D341Med (cell line): ENCODE results near the gene TARS3.
A peak's percentile ranks its signal among the peaks of the same experiment; 100 is the strongest.
"Not testable (repeated sequence)": the region's sequence is repeated elsewhere in the genome, so short reads cannot be mapped to it uniquely, and the experiment has no call there.

Experiments used
- DNase-seq: peaks from one replicate; pipeline ENCODE4 v3.0.0; 2012; ENCODE audit warnings: low spot score

The TARS3 gene

DNA sequence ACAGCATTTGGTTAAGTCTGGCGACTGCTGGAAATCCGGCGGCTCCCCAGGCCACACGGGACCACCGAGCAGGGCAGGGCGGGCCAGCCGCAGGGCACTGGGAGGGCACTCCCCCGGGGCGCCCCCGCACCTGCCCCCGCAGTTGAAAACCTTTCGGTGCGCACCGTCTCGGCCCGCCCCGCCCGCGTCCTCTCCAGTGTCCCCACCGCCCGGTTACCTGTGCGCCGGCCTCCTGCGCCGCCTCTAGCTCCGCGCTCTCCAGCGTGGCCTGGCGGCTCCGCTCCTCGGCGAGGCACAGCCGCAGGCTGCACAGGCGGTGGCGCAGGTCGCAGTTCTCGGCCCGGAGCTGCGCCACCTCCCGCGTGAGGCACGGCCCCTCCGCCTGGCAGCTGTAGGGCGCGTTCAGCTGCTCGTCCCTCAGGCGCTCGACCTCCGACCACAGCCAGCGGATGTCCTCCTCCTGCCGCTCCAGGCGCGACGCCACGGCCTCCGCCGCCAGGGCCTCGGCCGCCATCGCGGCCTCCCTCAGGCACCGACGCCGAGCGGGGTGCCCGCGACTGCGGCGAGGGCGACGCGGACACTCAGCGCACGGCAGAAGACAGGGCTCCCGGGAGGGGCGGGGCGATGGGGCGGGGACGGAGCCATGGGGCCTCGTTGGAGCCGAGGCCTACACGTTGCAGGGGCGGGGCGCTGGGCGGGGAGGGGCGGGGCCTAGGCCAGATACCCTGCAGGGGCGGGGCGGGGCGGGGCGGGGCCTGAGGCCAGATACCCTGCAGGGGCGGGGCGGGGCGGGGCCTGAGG, at the start of gene TARS3:
Gene TARS3 (minus strand): TSS at position 600 of the 801 bp plus-strand sequence. CDS start 86 bp downstream, at position 514.
- peak; percentile 98 for DNase-seq

DNA sequence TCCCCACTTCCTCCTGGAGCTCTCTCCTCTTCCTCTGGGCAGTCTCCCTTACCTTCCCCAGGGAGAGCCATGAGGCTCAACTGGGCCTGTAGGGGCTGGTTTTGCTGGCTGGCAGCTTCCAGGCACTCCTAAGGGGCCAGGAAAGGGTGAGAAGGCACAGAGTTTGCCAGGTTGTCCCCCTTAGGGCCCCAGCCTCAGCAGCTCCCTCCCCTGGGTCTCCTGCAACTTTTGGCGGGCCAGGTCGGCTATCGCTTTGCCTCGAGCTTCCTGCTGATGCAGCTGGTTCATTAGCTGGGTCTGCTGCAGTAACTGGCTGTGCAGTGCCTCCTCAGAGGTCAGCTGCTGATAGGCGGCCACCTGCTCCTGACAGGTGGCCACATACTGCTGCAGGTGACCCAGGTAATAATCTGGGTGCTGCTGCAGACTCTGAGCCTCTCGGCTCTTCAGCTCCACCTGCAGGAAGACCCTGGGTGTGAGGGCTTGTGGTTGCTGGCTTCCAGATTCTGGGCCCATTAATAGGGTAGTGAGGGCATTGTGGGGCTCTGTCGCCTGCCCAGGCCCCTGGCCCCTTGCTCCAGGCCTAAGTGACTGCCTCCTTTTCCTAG, 49.3 kb upstream of the TARS3 start:
- no peak for DNase-seq

DNA sequence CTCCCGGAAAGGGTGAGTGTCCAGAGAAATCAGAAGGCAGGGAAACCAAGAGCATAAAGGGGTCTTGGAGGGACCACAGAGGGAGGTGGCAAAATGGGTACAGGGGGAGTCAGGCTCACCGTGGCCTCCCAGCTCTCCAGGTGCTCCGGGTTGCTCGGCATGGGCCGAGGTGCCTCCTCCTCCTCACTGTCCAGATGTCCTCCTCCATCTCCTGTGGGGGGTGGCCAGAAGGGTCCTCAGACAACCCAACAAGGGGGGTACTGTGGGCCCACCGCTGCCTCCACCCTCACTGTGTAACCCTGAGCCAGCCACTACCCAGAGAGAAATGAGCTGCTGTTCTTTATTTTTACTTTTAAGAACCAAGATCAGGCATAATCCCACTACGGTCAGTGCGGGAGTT, 48.6 kb upstream of the TARS3 start:
- DNase-seq: no peak

DNA sequence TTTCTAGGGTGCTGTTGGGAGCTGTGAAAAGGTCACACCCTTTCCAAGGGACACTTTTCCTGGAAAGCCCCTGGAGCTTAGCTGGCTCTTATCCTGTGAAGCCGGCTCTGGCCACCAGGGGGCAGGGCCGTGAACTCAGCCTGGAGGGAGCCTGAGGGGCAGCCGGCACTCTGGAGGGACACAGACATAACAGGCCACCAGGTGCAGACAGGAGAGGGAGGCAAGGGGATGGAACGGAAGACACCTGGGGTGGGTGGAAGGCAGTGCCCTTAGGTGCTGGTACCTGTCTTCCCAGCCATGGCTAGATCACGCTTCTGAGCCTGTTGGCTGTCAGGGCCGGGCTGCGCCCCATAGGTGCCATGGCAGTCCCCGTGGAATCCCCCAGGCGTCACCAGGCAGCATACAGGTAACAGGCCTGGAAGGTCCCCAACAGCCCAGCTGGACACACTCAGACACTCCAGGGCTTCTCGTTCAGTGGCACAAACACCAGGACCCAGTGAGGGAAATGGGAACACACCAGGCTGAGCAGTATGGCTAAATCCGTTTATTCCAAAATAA, 42.9 kb upstream of the TARS3 start:
- not testable (repeated sequence) for DNase-seq

DNA sequence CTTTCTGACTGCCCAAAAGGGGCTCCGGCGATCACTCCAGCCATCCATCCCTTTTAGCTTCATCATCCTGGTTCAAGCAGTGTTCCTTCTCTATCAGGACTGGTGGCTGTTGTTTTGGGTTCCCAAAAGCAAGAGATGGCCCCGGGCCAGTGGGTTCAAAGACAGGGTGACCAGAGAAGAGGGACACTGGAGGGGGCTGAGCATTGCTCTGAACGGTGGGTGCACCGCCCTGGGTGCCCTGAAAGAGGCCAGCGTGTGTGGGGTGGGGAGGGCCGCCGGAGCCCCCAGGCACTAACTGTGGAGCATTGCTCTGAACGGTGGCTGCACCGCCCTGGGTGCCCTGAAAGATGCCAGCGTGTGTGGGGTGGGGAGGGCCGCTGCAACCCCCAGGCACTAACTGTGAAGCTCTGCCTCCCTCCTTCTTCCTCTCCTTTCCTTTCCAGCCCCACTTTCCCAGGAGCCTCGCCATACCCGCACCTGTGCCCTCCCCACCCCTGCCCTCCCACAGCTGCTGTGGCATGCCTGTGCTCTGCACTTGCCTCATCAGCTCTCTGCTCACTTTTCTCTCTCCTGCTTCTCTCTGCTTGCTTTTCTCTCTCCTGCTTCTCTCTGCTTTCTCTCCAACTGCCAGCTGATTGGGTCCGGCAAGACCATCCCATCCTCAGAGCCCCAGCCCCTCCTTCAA, 41.6 kb upstream of the TARS3 start:
- no peak for DNase-seq

DNA sequence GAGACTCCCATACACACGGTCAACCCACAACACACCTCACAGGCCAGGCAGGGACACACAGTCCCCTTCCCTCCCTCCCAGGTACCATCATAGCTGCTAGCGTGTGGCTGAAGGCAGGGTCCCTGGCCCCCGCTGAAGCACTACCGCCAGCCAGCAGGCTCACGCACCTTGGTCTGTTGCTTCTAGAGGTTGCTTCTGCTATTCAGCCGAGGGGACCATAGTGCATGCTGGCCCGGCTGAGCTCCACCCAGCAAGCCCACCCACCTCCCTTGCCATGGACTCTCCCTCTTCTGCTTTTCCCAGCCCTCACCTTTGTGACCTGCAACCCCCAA, 41.0 kb upstream of the TARS3 start:
- not testable (repeated sequence) for DNase-seq

DNA sequence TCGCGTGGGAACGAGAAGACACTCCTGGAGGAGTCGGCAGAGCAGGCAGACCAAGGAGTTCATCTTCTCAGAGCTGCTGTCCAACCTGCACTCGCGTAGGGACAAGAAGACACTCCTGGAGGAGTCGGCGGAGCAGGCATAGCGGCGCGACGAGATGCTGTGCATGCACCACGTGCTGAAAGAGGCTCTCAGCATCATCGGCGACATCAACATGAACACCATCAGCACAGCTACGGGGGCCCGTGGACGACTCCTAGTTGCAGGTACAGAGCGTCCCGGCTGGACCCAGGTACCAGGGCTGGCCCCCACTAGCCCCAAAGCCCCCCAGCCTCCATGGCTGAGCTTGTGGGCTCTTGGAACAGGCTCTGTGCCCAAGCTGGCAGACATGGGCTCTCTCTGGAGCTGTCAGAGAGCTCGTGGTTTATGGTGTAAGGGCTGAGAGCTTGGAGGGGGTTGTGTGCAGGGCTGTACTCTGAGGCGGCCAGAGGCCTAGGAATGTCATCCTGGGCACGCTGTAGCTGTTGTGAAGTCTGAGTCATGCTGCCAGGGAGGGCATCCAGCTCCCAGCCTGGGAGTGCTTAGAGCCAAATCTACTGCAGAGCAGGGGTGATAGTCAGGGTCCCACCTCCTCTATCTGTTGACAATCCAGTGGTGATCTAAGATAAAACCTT, 40.5 kb upstream of the TARS3 start:
- not testable (repeated sequence) for DNase-seq

DNA sequence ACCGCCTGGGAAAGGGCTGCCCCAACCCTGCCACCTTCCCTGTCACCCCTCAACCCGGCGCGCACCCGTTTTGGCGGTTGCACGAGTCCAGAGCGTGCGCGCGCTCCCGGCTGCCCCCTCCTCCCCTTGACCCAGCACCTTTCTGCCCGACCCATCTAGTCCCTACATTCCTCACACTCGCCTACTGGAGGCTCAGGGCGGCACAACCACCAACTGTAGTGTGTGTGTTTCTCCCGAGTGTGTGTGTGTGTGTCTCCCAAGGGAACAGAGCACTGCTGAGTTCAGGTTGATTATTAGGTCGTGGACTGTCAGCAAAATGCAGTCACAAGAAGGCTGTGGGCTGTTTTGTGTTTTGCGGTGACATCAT, 22.4 kb upstream of the TARS3 start:
- DNase-seq: not testable (repeated sequence)

DNA sequence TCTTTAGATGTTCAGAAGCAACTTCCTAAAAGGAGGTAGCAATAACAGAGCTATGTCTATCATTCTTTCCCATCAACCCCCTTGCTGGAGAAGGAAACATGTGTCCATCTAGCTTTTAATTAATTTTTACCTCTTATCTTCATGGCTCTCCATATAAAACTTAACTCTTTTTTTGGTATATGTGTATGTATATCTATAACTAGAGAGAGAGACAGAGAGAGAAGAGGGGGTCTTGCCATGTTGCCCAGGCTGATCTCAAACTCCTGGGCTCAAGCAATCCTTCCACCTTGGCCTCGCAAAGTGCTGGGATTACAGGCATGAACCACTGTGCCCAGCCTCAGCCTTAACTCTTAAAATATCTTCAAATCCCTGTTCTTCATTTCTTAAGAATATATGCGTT, 10.6 kb upstream of the TARS3 start:
- DNase-seq: not testable (repeated sequence)

DNA sequence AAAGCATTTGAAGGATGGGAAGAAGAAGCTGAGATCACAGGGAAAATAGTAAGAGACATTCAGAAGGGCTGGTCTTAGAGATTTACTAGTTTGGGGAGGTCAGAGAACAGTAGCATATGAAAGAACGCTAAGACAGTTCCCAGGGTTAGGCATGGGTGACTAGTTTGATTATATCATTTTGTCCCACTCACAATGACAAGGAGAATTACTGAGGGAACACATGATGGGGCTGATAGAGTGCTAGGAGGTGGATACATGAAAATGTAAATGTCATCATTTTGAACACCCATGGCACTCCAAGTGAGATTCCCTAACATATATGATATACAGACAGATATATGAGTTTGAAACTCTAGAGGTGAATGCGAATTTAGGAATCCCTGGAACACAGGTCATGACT, 9.3 kb upstream of the TARS3 start:
- no peak for DNase-seq

DNA sequence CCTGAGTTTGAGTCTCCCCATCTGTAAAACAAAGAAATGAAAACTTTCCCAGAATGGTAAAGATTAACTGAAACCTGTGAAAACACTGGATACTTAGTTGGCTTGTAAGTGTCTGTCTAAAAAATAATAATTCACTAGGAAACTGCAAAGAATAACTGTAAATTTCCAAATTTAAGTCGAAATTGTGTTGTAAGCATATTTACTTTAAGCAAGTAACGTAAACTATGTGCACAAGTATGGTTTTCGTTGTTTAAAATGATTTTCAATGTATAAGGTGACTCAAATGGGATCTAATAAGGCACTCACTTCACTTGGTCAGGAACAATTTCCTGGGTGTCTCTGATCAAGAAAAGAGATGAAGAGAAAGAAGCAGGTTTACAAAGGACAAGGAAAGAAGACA, 8.5 kb upstream of the TARS3 start:
- no peak for DNase-seq

DNA sequence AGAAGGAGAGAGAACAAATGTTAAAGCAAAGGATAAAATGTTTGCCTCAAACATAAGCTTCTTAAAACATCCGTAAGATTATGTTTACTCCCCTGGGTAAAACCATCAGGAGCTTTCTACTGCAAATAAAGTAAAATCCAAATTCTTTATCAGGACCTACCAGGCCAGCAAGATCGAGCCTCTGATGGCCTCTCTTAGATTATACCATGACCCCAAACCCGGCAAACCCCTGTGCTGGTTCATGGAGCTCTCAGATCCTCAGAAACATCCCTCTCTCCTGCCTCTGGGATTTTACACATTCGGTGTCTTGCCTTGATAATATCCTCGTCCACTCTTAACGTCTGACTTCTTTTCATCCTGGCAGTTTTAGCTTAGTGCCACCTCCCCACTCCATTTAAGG, 7.5 kb upstream of the TARS3 start:
- DNase-seq: no peak

DNA sequence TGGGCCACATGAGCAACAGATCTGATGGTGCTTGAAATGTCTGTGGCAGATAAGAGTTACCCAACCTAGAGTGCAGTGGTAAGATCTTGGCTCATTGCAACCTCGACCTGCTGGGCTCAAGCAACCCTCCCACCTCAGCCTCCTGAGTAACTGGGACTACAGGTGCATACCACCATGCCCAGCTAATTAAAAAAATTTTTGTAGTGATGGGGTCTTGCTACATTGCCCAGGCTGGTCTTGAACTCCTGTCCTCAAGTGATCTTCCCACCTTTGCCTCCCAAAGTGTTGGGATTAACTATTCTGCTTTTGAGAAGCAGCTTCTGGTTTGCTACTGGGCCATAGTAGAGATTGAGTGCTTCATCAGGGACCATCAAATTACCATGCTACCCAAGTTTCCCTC, 2.9 kb upstream of the TARS3 start:
- no peak for DNase-seq

DNA sequence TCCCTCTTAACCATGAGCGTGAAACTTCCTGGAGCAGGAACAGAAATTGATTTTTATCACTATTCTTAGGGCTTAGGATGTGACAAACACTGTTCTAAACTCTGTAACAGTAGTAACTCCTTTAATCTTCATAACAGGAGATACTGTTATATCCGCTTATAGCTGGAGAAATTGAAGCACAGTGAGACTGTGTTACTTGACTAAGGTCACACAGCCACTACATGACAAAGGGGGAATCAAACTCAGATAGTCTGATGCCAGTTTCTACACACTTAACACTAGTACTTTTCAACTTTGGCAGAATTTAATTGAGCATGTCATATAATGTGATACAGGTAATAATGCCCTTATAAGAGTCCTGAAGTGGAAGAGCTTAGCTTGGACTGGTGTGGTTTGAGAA, 800 bp upstream of the TARS3 start:
- DNase-seq: no peak

DNA sequence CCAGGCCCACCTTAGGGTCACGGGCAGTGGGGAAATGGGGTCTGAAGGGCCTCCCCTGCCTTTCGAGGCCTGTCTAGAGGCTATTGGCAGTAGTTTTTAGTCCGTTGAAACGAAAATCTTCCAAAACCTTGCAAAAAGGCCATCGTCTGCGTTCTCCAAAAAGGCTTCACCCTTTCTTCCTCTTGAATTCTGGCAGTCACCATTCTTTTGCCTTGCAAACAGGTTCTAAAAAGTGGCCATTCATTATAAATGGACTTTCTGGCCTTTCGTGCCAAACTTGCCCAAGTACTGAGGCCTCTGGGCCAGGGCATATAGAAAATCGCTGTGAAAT, 367 bp upstream of the TARS3 start:
- no peak for DNase-seq

DNA sequence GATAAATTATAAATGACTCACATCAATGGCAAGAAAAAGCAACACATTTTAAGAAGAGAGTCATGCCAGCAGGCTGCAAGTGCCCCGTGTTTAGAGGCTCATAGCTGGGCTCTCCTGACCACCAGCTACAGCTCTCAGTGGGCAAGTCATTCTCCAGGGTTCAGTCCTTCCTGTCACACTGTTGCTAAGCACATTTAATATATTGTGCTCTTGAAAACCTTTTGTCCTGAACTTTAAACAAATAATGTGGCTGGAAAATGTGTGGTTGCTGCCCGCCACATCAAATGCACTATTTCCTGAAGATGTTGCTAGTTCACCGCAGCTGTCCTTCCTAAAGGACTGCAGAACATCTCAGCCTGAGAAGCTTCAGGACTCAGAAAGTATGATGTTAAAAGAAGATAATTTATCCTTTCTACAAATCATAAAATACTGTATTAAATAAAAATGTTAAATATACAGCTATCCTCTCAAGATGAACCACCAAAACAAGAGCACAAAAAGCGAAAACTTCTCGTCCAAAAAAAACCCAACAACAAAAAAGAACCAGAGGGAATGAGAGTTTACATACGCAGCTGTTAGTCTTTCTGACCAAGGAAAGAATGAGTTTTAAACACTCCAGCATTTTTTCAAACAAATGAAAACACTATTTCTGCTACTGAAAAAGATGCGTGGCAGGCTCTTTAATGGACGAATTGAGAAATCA, 951 bp downstream of the TARS3 start:
- DNase-seq: no peak

DNA sequence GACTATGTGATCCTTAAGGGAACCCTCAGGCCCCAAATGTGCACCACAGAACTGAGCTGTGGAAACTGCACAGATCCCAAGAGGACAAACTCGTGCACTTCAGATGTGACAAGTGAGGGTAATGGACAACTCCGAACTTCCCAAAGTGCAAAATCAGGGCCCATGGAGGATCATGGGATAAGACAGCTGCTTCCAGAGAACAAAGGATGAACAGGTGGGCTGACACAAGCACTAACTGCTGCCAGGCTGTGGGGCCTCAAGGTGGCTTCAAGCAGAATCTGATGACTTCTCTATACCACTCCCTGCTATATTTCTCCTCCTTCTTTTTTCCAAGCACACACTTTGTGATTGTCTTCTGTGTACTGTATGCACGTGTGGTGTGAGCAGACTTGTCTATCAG, 5.4 kb downstream of the TARS3 start:
- no peak for DNase-seq

DNA sequence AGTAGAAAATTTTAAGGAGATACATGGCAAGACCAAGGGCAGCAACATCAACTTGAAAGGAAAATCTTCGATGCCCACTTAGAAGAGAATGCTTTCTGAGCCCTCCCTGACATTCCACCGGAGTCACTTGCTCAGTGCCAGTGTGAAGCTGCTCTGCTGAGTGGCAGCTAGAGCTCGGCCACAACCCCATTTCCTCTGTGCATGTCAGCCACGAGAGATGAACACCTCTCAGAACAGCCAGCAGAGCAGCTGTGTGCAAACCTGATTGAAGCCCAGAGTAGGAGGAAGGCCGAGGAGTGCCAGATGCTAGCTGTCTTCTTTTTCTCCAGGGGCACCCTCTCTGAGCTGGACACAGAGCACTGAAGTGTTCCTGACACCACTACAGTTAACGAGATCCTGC, 12.2 kb downstream of the TARS3 start:
- no peak for DNase-seq

DNA sequence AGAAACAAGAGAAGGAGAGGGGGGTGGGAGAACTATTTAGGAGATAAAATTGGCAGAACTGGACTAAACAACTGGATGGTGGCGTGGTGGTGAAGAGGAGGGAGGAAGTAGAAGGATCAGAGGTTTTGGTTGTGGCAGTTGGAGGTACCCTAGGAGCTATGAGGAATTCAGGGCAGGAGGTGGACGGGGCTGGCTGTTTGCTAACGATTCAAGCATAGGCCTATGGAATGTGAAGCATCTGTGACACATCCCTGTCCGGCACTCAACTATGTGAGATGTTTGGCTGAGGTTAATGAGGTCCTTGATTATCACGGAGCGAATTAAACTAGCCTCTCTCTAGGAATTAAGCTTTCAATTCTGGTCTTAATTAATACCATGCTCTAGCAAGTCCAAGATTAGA, 13.5 kb downstream of the TARS3 start:
- DNase-seq: no peak

DNA sequence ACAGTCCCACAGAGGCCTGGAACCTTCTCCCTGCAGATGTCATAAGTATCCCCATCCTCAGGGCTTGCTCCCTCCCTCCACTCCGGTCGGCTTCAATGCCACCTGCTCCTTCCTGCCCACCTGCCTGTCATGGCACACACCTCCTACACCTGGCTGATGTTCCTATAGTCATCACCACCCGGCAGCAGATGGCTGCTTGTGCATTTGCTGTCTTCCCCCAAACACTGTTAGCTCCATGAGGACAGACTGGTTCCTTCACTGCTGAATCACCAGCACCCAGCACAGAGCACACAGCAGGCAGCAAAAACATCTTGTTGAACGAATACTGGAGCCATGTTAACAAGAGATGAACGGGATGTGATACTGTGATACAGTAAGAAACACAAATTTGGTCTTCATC, 14.8 kb downstream of the TARS3 start:
- DNase-seq: no peak

DNA sequence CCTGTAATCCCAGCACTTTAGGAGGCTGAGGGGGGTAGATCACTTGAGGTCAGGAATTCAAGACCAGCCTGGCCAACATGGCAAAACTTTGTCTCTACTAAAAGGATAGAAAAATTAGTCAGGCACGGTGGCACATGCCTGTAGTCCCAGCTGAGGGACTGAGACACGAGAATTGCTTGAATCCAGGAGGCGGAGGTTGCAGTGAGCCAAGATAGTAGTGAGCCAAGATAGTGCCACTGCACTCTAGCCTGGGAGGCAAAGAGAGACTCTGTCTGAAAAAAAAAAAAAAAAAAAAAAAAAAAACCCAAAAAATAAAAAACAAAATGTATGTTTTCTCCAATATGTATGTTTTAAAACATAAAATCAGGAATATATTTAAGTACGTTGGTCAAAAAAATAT, 16.3 kb downstream of the TARS3 start:
- no peak for DNase-seq

DNA sequence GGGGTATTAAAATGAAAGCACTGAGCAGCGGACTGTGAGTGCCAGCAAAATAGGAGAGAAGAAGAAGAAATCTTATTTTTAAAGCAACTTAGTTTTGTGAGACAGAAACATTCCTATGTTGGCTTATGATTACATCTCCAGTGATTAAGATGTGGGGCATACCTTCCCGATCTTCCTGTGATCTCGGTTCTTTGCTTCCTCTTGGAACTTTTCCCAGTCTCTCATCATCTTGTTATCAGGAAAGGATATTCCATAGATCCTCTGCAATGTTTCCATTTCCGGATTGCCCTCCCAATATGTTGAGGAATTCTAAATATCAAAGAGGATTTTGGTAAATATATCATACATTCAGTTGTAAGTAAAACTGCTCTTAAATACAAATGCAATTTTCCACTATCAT, 22.2 kb downstream of the TARS3 start:
- no peak for DNase-seq
